SK-N-SH treated with all-trans-retinoic acid at 6 μM for 48 hours (cell line): ENCODE results near the gene APOL6.

Source experiments
- ARNTL ChIP-seq: fragments of 450-650 bp; formaldehyde crosslinking; IDR thresholded peaks from 2 replicates; pipeline ENCODE4 v1.5.0; 2020; ENCODE audit warnings: low read depth, mild to moderate bottlenecking, moderate library complexity, borderline replicate concordance
- CREB5 ChIP-seq: fragments of 250-450 bp; sonication (Bioruptor Pico); IDR thresholded peaks from 2 replicates; pipeline ENCODE4 v1.5.1; 2020; ENCODE audit warnings: low read depth, mild to moderate bottlenecking, moderate library complexity
- CSRNP3 ChIP-seq: fragments of 250-450 bp; sonication (Bioruptor Pico); IDR thresholded peaks from 2 replicates; pipeline ENCODE4 v1.5.1; 2021; ENCODE audit warnings: mild to moderate bottlenecking, moderate library complexity
- POU6F1 ChIP-seq: fragments of 250-450 bp; sonication (Bioruptor Pico); IDR thresholded peaks from 2 replicates; pipeline ENCODE4 v1.8.0; 2021; ENCODE audit warnings: low read depth, mild to moderate bottlenecking, moderate library complexity, borderline replicate concordance
- TCF4 ChIP-seq: fragments of 250-450 bp; sonication (Bioruptor Pico); IDR thresholded peaks from 2 replicates; pipeline ENCODE4 v1.8.0; 2021; ENCODE audit warnings: mild to moderate bottlenecking, moderate library complexity, borderline replicate concordance
- TOX ChIP-seq: fragments of 250-450 bp; sonication (Bioruptor Pico); IDR thresholded peaks from 2 replicates; pipeline ENCODE4 v1.8.0; 2021; ENCODE audit warnings: mild to moderate bottlenecking, moderate library complexity, borderline replicate concordance
- ZFP3 ChIP-seq: fragments of 250-450 bp; sonication (Bioruptor Pico); IDR thresholded peaks from 2 replicates; pipeline ENCODE4 v1.5.0; 2020; ENCODE audit warnings: mild to moderate bottlenecking, moderate library complexity

- TF ChIP-seq ARNTL (CRISPR knock-in tag), result no peak
- no peak for TF ChIP-seq TCF4 (CRISPR knock-in tag)
- no peak for TF ChIP-seq POU6F1 (CRISPR knock-in tag)
- TF ChIP-seq ZFP3 (CRISPR knock-in tag), result no peak
- no peak for TF ChIP-seq CREB5
- no peak for TF ChIP-seq CSRNP3
- no peak for TF ChIP-seq TOX
Measured at GRCh38 chr22:35712672-35713071, 64.4 kb downstream of the APOL6 start.
